HepG2 (cell line): Measurements from ENCODE around the gene GSTM4. TPM values are rescaled to one million over a fixed set of nuclear protein-coding genes. Genes with fewer than 3 reads are reported as not detected.

Source experiments
- ATAC-seq: fragments of 200-7000 bp; cut with Tn5 transposase; 3 replicates; pipeline ENCODE4 v1.9.1; 2020; ENCODE audit warnings: mild to moderate bottlenecking, moderate library complexity
- BruUV-seq: library from RNA; stranded (reverse); fragments of 400-500 nt; replicated peaks from 2 replicates; lab custom pipeline; 2021; lab: Mats Ljungman, UMichigan
- CTCF ChIA-PET: fragments of 300-600 bp; formaldehyde crosslinking; extraction: SDS; loops from one replicate; lab custom pipeline; 2021; ENCODE audit warnings: low total read pairs, inconsistent platforms, low intra/inter-chr PET ratio; lab: Yijun Ruan, JAX
- POLR2A ChIA-PET: fragments of 350-600 bp; sonication (Branson Sonifier 250); formaldehyde crosslinking; loops from one replicate; lab custom pipeline; 2020; ENCODE audit warnings: antibody characterized with exemption, inconsistent platforms; lab: Yijun Ruan, JAX
- DNase-seq: peaks from one replicate; pipeline ENCODE4 v3.0.0-alpha.2; 2015; ENCODE audit warnings: low spot score
- FAIRE-seq: peaks from 3 replicates; lab custom pipeline; 2011; peaks lifted over from hg19 to GRCh38; lab: Jason Lieb, UNC
- H2AFZ ChIP-seq: one replicate; pipeline ENCODE4 v1.6.1; 2011; ENCODE audit warnings: low read length, inconsistent platforms
- H3K27ac ChIP-seq: fragments of 300-600 bp; 3 replicates; pipeline ENCODE4 v1.8.0; 2011; ENCODE audit warnings: mixed run types, mild to moderate bottlenecking, mixed read lengths, low read length, inconsistent platforms; ENCODE audit not compliant: insufficient read depth; ENCODE audit errors: extremely low read length
- H3K27me3 ChIP-seq, 2 experiments: fragments of 200-600 bp in 1 of 2; 2 replicates in 1 of 2; 3 replicates in 1 of 2; pipeline versions ENCODE4 v1.6.0 to v1.8.0; 2011; ENCODE audit warnings: low read length in 2 of 2, mild to moderate bottlenecking in 2 of 2, moderate library complexity in 2 of 2, inconsistent platforms in 1 of 2; ENCODE audit not compliant: insufficient read depth in 2 of 2, control insufficient read depth in 1 of 2
- H3K36me3 ChIP-seq, 2 experiments: fragments of 200-600 bp in 1 of 2; replicated peaks in 1 of 2; 2 replicates in 1 of 2; 3 replicates in 1 of 2; pipeline versions ENCODE4 v1.5.1 to v1.8.0; 2011; ENCODE audit warnings: low read length in 2 of 2, inconsistent platforms in 1 of 2; ENCODE audit not compliant: insufficient read depth in 2 of 2, control insufficient read depth in 1 of 2
- H3K4me1 ChIP-seq: 2 replicates; pipeline ENCODE4 v1.5.1; 2012; ENCODE audit warnings: low read length, inconsistent platforms; ENCODE audit not compliant: insufficient read depth
- H3K4me2 ChIP-seq: 2 replicates; pipeline ENCODE4 v1.6.0; 2011; ENCODE audit warnings: low read depth, low read length, inconsistent platforms
- H3K4me3 ChIP-seq, 3 experiments: fragments of 200-600 bp in 1 of 3; sonication (generic), shearing (Covaris generic) in 1 of 3; replicated peaks in 1 of 3; 2 replicates each; pipeline ENCODE4 v1.5.1; 2011 to 2016; ENCODE audit warnings: low read length in 3 of 3, inconsistent platforms in 2 of 3, low read depth in 2 of 3, mild to moderate bottlenecking in 2 of 3, control low read depth in 1 of 3, mixed read lengths in 1 of 3; ENCODE audit not compliant: insufficient read depth in 1 of 3
- H3K79me2 ChIP-seq: one replicate; pipeline ENCODE4 v1.6.1; 2011; ENCODE audit warnings: low read length, inconsistent platforms; ENCODE audit not compliant: insufficient read depth
- H3K9ac ChIP-seq: 2 replicates; pipeline ENCODE4 v1.6.0; 2011; ENCODE audit warnings: mild to moderate bottlenecking, low read depth, low read length, inconsistent platforms; ENCODE audit not compliant: insufficient read depth
- H3K9me3 ChIP-seq: 2 replicates; pipeline ENCODE4 v1.5.1; 2012; ENCODE audit warnings: mild to moderate bottlenecking, low read length
- H4K20me1 ChIP-seq: 2 replicates; pipeline ENCODE4 v1.6.0; 2011; ENCODE audit warnings: inconsistent platforms, mild to moderate bottlenecking, low read length, moderate library complexity; ENCODE audit not compliant: insufficient read depth
- AKAP8 ChIP-seq: sonication (generic); formaldehyde crosslinking; IDR thresholded peaks from 2 replicates; pipeline ENCODE4 v1.5.1; 2020; ENCODE audit warnings: mild to moderate bottlenecking, missing genetic modification reagents
- NRL ChIP-seq: sonication (generic); formaldehyde crosslinking; IDR thresholded peaks from 2 replicates; pipeline ENCODE4 v1.5.0; 2020; ENCODE audit warnings: missing genetic modification reagents, mild to moderate bottlenecking, moderate library complexity, borderline replicate concordance
- SALL2 ChIP-seq: sonication (generic); formaldehyde crosslinking; IDR thresholded peaks from 2 replicates; pipeline ENCODE4 v1.8.1; 2023; ENCODE audit warnings: mild to moderate bottlenecking, missing genetic modification reagents, inconsistent platforms
- WGBS: methylation state at CpG from one replicate; pipeline ENCODE4 v1.1.6; 2017; ENCODE audit warnings: low lambda C conversion rate; 5-methylcytosine and 5-hydroxymethylcytosine counted together
- in situ Hi-C: cut with HindIII; loops from 2 replicates; pipeline ENCODE4 v1.10.0; 2017; ENCODE audit warnings: low pct_unique_long_range_greater_than_20kb; ENCODE audit not compliant: extremely low pct_ligation_motif_present
- intact Hi-C: fragments of 100-400 bp; cut with micrococcal nuclease; formaldehyde crosslinking; loops from one replicate; pipeline ENCODE4 v1.10.0; 2022; ENCODE audit not compliant: unreplicated experiment
- polyA plus RNA-seq, 8 experiments: library from polyadenylated mRNA; depleted of rRNA in 3 of 8; stranded (reverse) in 7 of 8; unstranded in 1 of 8; fragments of >200 nt; fragmentation: Illumina TruSeq in 4 of 8; extraction: Trizol in 4 of 8; gene quantifications; 2 replicates each; pipeline versions ENCODE4 v1.2.1 to v1.2.3, GENCODE V29; 2011 to 2016; ENCODE audit warnings: low read depth in 4 of 8, missing spikeins in 1 of 8, mixed read lengths in 1 of 8; ENCODE audit not compliant: insufficient read depth in 1 of 8
- total RNA-seq, 5 experiments: library from RNA; depleted of rRNA; stranded (reverse); fragments of >200 nt; fragmentation: Illumina TruSeq; extraction: Trizol; gene quantifications; 2 replicates each; pipeline ENCODE4 v1.2.3, GENCODE V29; 2016; ENCODE audit warnings: low read depth in 1 of 5
- TF ChIP-seq, protein P1 (sequence below): sonication (generic); formaldehyde crosslinking; IDR thresholded peaks from 2 replicates; pipeline ENCODE4 v1.5.1; 2020; ENCODE audit warnings: mild to moderate bottlenecking, missing genetic modification reagents, moderate library complexity

The GSTM4 gene
- total and polyA plus RNA-seq, 2 of the 13 experiments (the other 11 are each of a cell fraction or from before 2014, with no cell fraction given) = 25.3 to 40.8 TPM

GRCh38 chr1:109622137-109622892 lies 33.6 kb upstream of the GSTM4 start:
- peak overlapping the region; percentile 92 for H3K4me2 ChIP-seq
- ChIA-PET POLR2A (no interaction called here), CTCF (no interaction called here)
- ATAC-seq = no peak
- H3K9me3 ChIP-seq = no peaks in the 10 kb centered on the region
- in situ Hi-C loops = loop anchor here (5.0 kb wide), 1 partner anchor 75 kb away; the partner anchor contains the start of gene GNAI3
- H4K20me1 ChIP-seq = peaks cover 39% of the 10 kb centered on the region
- peaks cover 45% of the 10 kb centered on the region for H3K4me1 ChIP-seq
- H3K27ac ChIP-seq = no peak overlapping the region
- FAIRE-seq = no peak
- no peak for TF ChIP-seq SALL2
- TF ChIP-seq, protein P1, sequence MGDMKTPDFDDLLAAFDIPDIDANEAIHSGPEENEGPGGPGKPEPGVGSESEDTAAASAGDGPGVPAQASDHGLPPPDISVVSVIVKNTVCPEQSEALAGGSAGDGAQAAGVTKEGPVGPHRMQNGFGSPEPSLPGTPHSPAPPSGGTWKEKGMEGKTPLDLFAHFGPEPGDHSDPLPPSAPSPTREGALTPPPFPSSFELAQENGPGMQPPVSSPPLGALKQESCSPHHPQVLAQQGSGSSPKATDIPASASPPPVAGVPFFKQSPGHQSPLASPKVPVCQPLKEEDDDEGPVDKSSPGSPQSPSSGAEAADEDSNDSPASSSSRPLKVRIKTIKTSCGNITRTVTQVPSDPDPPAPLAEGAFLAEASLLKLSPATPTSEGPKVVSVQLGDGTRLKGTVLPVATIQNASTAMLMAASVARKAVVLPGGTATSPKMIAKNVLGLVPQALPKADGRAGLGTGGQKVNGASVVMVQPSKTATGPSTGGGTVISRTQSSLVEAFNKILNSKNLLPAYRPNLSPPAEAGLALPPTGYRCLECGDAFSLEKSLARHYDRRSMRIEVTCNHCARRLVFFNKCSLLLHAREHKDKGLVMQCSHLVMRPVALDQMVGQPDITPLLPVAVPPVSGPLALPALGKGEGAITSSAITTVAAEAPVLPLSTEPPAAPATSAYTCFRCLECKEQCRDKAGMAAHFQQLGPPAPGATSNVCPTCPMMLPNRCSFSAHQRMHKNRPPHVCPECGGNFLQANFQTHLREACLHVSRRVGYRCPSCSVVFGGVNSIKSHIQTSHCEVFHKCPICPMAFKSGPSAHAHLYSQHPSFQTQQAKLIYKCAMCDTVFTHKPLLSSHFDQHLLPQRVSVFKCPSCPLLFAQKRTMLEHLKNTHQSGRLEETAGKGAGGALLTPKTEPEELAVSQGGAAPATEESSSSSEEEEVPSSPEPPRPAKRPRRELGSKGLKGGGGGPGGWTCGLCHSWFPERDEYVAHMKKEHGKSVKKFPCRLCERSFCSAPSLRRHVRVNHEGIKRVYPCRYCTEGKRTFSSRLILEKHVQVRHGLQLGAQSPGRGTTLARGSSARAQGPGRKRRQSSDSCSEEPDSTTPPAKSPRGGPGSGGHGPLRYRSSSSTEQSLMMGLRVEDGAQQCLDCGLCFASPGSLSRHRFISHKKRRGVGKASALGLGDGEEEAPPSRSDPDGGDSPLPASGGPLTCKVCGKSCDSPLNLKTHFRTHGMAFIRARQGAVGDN (CRISPR knock-in tag) = 0 out of 2 replicates have a peak, but pooled peaks have one; percentile 0
- 0 out of 2 replicates have a peak, but pooled peaks have one; percentile 26 for TF ChIP-seq AKAP8 (CRISPR knock-in tag)
- 0 out of 2 replicates have a peak, but pooled peaks have one; percentile 38 for TF ChIP-seq NRL
- peak overlapping the region; percentile 71 to 89 (median 80); a peak in 4 of 6 replicates for H3K4me3 ChIP-seq
- peaks cover 18 to 27% of the 10 kb centered on the region in 2 experiments; a peak in 4 of 5 replicates for H3K36me3 ChIP-seq
- intact Hi-C loops = no loop called here
- H3K27me3 ChIP-seq = no peaks in the 10 kb centered on the region; a peak in 1 of 5 replicates
- 93% methylated on average over 8 of the region's 11 CpGs for WGBS
- H2AFZ ChIP-seq = no peak overlapping the region
- peaks cover 56% of the 10 kb centered on the region for H3K79me2 ChIP-seq
- DNase-seq = no peak
- BruUV-seq = no TSS peak
- peak overlapping the region; percentile 53; the same call in 1 of the 2 replicates for H3K9ac ChIP-seq
